ENCODE results near the gene HARS1. TPM values are rescaled to one million over a fixed set of nuclear protein-coding genes. Genes with fewer than 3 reads are reported as not detected.

Gene HARS1
- polyA plus RNA-seq, 3 donors from 2014 or later = 52.0 to 90.7 (median 79.5) TPM

Other genes with a start within 250 kb of the HARS1 start
- 10 to 100 TPM; 12.1 to 38.3 (median 15.4) TPM for gene EIF4EBP3, start 143.7 kb downstream of the HARS1 start, polyA plus RNA-seq
- 10 to 100 TPM; 44.5 to 77.4 (median 55.7) TPM for gene SRA1, start 133.9 kb downstream of the HARS1 start, polyA plus RNA-seq
- gene APBB3, start 126.8 kb downstream of the HARS1 start, polyA plus RNA-seq = 1 to 10 TPM in 2 of 3 donors, under 1 TPM in 1; 0.94 to 3.5 (median 3.0) TPM
- gene SLC35A4, start 126.5 kb downstream of the HARS1 start, polyA plus RNA-seq = 100 to 1,000 TPM in 2 of 3 donors, 10 to 100 TPM in 1; 73.3 to 134 (median 131) TPM
- 1 to 10 TPM; 3.6 to 5.7 (median 5.3) TPM for gene CD14, start 58.2 kb downstream of the HARS1 start, polyA plus RNA-seq
- gene TMCO6, start 51.9 kb downstream of the HARS1 start, polyA plus RNA-seq = 10 to 100 TPM in 1 of 3 donors, 1 to 10 TPM in 2; 7.6 to 11.0 (median 8.3) TPM
- 100 to 1,000 TPM; 135 to 252 (median 163) TPM for gene NDUFA2, start 43.7 kb downstream of the HARS1 start, polyA plus RNA-seq
- gene IK, start 43.5 kb downstream of the HARS1 start, polyA plus RNA-seq = 100 to 1,000 TPM; 117 to 178 (median 120) TPM
- gene WDR55, start 26.5 kb downstream of the HARS1 start, polyA plus RNA-seq = 10 to 100 TPM; 11.0 to 20.2 (median 13.6) TPM
- gene DND1, start 17.8 kb downstream of the HARS1 start, polyA plus RNA-seq = not detected
- 10 to 100 TPM; 13.2 to 37.7 (median 27.0) TPM for gene HARS2, start 85 bp upstream of the HARS1 start, polyA plus RNA-seq
- gene ZMAT2, start 9.1 kb upstream of the HARS1 start, polyA plus RNA-seq = 10 to 100 TPM; 76.7 to 83.7 (median 78.3) TPM
- not detected for gene PCDHA1, start 94.8 kb upstream of the HARS1 start, polyA plus RNA-seq
- not detected for gene PCDHA2, start 103.5 kb upstream of the HARS1 start, polyA plus RNA-seq
- not detected for gene PCDHA3, start 109.7 kb upstream of the HARS1 start, polyA plus RNA-seq
- gene PCDHA4, start 115.7 kb upstream of the HARS1 start, polyA plus RNA-seq = not detected
- not detected for gene PCDHA5, start 130.2 kb upstream of the HARS1 start, polyA plus RNA-seq
- gene PCDHA6, start 136.6 kb upstream of the HARS1 start, polyA plus RNA-seq = not detected
- gene PCDHA7, start 142.9 kb upstream of the HARS1 start, polyA plus RNA-seq = not detected
- not detected for gene PCDHA8, start 149.8 kb upstream of the HARS1 start, polyA plus RNA-seq
- gene PCDHA9, start 157.0 kb upstream of the HARS1 start, polyA plus RNA-seq = not detected
- gene PCDHA10, start 164.5 kb upstream of the HARS1 start, polyA plus RNA-seq = not detected
- gene PCDHA11, start 177.6 kb upstream of the HARS1 start, polyA plus RNA-seq = not detected
- gene PCDHA12, start 183.9 kb upstream of the HARS1 start, polyA plus RNA-seq = not detected
- gene PCDHA13, start 190.8 kb upstream of the HARS1 start, polyA plus RNA-seq = not detected
- gene PCDHAC1, start 234.9 kb upstream of the HARS1 start, polyA plus RNA-seq = not detected